Measurements from ENCODE around the gene ADTRP.
"Not testable (repeated sequence)": the region's sequence is repeated elsewhere in the genome, so short reads cannot be mapped to it uniquely, and the experiment has no call there.

DNA sequence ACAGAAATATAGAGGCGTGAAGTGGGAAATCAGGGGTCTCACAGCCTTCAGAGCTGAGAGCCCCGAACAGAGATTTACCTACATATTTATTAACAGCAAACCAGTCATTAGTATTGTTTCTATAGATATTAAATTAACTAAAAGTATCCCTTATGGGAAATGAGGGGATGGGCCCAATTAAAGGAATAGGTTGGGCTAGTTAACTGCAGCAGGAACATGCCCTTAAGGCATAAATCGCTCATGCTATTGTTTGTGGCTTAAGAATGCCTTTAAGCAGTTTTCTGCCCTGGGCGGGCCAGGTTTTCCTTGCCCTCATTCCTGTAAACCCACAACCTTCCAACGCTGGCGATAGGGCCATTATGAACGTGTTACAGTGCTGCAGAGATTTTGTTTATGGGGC lies 98.1 kb downstream of the ADTRP start:
- TF ChIP-seq, protein P1, sequence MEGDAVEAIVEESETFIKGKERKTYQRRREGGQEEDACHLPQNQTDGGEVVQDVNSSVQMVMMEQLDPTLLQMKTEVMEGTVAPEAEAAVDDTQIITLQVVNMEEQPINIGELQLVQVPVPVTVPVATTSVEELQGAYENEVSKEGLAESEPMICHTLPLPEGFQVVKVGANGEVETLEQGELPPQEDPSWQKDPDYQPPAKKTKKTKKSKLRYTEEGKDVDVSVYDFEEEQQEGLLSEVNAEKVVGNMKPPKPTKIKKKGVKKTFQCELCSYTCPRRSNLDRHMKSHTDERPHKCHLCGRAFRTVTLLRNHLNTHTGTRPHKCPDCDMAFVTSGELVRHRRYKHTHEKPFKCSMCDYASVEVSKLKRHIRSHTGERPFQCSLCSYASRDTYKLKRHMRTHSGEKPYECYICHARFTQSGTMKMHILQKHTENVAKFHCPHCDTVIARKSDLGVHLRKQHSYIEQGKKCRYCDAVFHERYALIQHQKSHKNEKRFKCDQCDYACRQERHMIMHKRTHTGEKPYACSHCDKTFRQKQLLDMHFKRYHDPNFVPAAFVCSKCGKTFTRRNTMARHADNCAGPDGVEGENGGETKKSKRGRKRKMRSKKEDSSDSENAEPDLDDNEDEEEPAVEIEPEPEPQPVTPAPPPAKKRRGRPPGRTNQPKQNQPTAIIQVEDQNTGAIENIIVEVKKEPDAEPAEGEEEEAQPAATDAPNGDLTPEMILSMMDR (IDR thresholded peaks at IDR 0.05): not testable (repeated sequence)
- TF ChIP-seq EP300 (IDR thresholded peaks at IDR 0.05; ENCODE audit: low read depth); POLR2AphosphoS5 (IDR thresholded peaks at IDR 0.05); POLR2A (IDR thresholded peaks at IDR 0.05): not testable (repeated sequence)
